DOHH2 (cell line): ENCODE measurements around the gene DZIP1.

Experiments
- H3F3A ChIP-seq: fragments of 200-600 bp; sonication (generic), shearing (Covaris generic); 2 replicates; pipeline ENCODE4 v1.6.0; 2016; ENCODE audit warnings: antibody characterized with exemption, mild to moderate bottlenecking; ENCODE audit not compliant: control insufficient read depth, insufficient read depth
- H3K27ac ChIP-seq: fragments of 200-600 bp; sonication (generic); 2 replicates; pipeline ENCODE4 v1.5.1; 2014; ENCODE audit warnings: low read depth, mild to moderate bottlenecking, low read length, moderate library complexity
- H3K27me3 ChIP-seq: fragments of 200-600 bp; sonication (generic); 2 replicates; pipeline ENCODE4 v1.6.1; 2014; ENCODE audit warnings: mild to moderate bottlenecking, low read length, mixed read lengths; ENCODE audit not compliant: control insufficient read depth
- H3K36me3 ChIP-seq: fragments of 200-600 bp; sonication (generic); 2 replicates; pipeline ENCODE4 v1.6.1; 2014; ENCODE audit warnings: mild to moderate bottlenecking, low read length, moderate library complexity, mixed read lengths; ENCODE audit not compliant: control insufficient read depth
- H3K4me1 ChIP-seq: fragments of 200-600 bp; sonication (generic); 2 replicates; pipeline ENCODE4 v1.6.1; 2014; ENCODE audit warnings: mild to moderate bottlenecking, low read length, mixed read lengths; ENCODE audit not compliant: control insufficient read depth
- H3K4me2 ChIP-seq: fragments of 200-600 bp; sonication (generic); 2 replicates; pipeline ENCODE4 v1.6.0; 2014; ENCODE audit warnings: mild to moderate bottlenecking, low read length, moderate library complexity
- H3K4me3 ChIP-seq: fragments of 200-600 bp; sonication (generic); 2 replicates; pipeline ENCODE4 v1.5.1; 2014; ENCODE audit warnings: mild to moderate bottlenecking, low read length, mixed read lengths
- H3K79me2 ChIP-seq: fragments of 200-600 bp; sonication (generic); 2 replicates; pipeline ENCODE4 v1.6.1; 2014; ENCODE audit warnings: mild to moderate bottlenecking, low read length, mixed read lengths; ENCODE audit not compliant: control insufficient read depth
- H3K9me2 ChIP-seq: fragments of 200-600 bp; sonication (generic); replicated peaks from 2 replicates; pipeline ENCODE4 v1.6.1; 2014; ENCODE audit warnings: mild to moderate bottlenecking, low read length, mixed read lengths; ENCODE audit not compliant: control insufficient read depth
- H3K9me3 ChIP-seq: fragments of 200-600 bp; sonication (generic); 2 replicates; pipeline ENCODE4 v1.6.1; 2014; ENCODE audit warnings: antibody characterized with exemption, low read length, mixed read lengths; ENCODE audit not compliant: control insufficient read depth, insufficient read depth
- H4K20me1 ChIP-seq: fragments of 200-600 bp; sonication (generic); 2 replicates; pipeline ENCODE4 v1.6.0; 2014; ENCODE audit warnings: low read depth, mild to moderate bottlenecking, antibody characterized with exemption, low read length, moderate library complexity; ENCODE audit not compliant: control insufficient read depth, insufficient read depth
- EZH2phosphoT487 ChIP-seq: fragments of 200-600 bp; sonication (generic); IDR thresholded peaks from 2 replicates; pipeline ENCODE4 v1.6.1; 2017; ENCODE audit warnings: borderline replicate concordance, mild to moderate bottlenecking, antibody characterized with exemption, low read length, moderate library complexity, mixed read lengths
- TF ChIP-seq, protein P1 (sequence below): fragments of 200-600 bp; sonication (generic); IDR thresholded peaks from one replicate; pipeline ENCODE4 v1.5.1; 2014; ENCODE audit warnings: antibody characterized with exemption, mild to moderate bottlenecking, low read depth, low read length; ENCODE audit not compliant: poor library complexity, severe bottlenecking

DZIP1 gene

GRCh38 chr13:95636853-95637252 lies 7.7 kb downstream of the DZIP1 start:
- Histone ChIP-seq H3K27ac (no peak overlapping the region), H4K20me1 (no peaks in the 10 kb centered on the region), H3K9me2 (no peaks in the 10 kb centered on the region), H3K79me2 (no peaks in the 10 kb centered on the region), H3K9me3 (no peaks in the 10 kb centered on the region), H3K4me2 (no peak overlapping the region), H3K36me3 (no peaks in the 10 kb centered on the region), H3K4me3 (no peak overlapping the region), H3K4me1 (no peaks in the 10 kb centered on the region), H3K27me3 (peaks cover 4% of the 10 kb centered on the region), H3F3A (no peaks in the 10 kb centered on the region)
- TF ChIP-seq EZH2phosphoT487: no peak
- TF ChIP-seq, protein P1, sequence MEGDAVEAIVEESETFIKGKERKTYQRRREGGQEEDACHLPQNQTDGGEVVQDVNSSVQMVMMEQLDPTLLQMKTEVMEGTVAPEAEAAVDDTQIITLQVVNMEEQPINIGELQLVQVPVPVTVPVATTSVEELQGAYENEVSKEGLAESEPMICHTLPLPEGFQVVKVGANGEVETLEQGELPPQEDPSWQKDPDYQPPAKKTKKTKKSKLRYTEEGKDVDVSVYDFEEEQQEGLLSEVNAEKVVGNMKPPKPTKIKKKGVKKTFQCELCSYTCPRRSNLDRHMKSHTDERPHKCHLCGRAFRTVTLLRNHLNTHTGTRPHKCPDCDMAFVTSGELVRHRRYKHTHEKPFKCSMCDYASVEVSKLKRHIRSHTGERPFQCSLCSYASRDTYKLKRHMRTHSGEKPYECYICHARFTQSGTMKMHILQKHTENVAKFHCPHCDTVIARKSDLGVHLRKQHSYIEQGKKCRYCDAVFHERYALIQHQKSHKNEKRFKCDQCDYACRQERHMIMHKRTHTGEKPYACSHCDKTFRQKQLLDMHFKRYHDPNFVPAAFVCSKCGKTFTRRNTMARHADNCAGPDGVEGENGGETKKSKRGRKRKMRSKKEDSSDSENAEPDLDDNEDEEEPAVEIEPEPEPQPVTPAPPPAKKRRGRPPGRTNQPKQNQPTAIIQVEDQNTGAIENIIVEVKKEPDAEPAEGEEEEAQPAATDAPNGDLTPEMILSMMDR: no peak

- H3K27ac ChIP-seq: no peak overlapping the region
- H3K4me3 ChIP-seq: no peak overlapping the region
- H3K79me2 ChIP-seq: no peaks in the 10 kb centered on the region
- H3K4me1 ChIP-seq: no peaks in the 10 kb centered on the region
- H3F3A ChIP-seq: no peaks in the 10 kb centered on the region
- no peak for TF ChIP-seq EZH2phosphoT487
- TF ChIP-seq, protein P1: no peak
- no peaks in the 10 kb centered on the region for H4K20me1 ChIP-seq
- H3K4me2 ChIP-seq: no peak overlapping the region
- H3K27me3 ChIP-seq: peaks cover 4% of the 10 kb centered on the region
- H3K9me2 ChIP-seq: no peaks in the 10 kb centered on the region
- no peaks in the 10 kb centered on the region for H3K36me3 ChIP-seq
- H3K9me3 ChIP-seq: no peaks in the 10 kb centered on the region
Observed at GRCh38 chr13:95630593-95630992, 13.9 kb downstream of the DZIP1 start.

GRCh38 chr13:95629071-95629470 lies 15.4 kb downstream of the DZIP1 start:
- no peaks in the 10 kb centered on the region for H3K9me3 ChIP-seq
- H4K20me1 ChIP-seq: no peaks in the 10 kb centered on the region
- H3F3A ChIP-seq: no peaks in the 10 kb centered on the region
- TF ChIP-seq EZH2phosphoT487: no peak
- TF ChIP-seq, protein P1: no peak
- no peak overlapping the region for H3K4me2 ChIP-seq
- no peaks in the 10 kb centered on the region for H3K9me2 ChIP-seq
- H3K27ac ChIP-seq: no peak overlapping the region
- peaks cover 4% of the 10 kb centered on the region for H3K27me3 ChIP-seq
- no peaks in the 10 kb centered on the region for H3K79me2 ChIP-seq
- H3K4me1 ChIP-seq: no peaks in the 10 kb centered on the region
- H3K4me3 ChIP-seq: no peak overlapping the region
- H3K36me3 ChIP-seq: no peaks in the 10 kb centered on the region
